M059J (cell line): Measurements from ENCODE around the gene HOXC12. TPM values are rescaled to one million over a fixed set of nuclear protein-coding genes. Genes with fewer than 3 reads are reported as not detected.

ENCODE experiments used
- DNase-seq: peaks from one replicate; pipeline ENCODE4 v3.0.0-alpha.2; 2012; ENCODE audit warnings: low read depth
- total RNA-seq: library from RNA; depleted of rRNA; stranded (reverse); fragments of >200 nt; shearing (Covaris generic); gene quantifications from 2 replicates; pipeline ENCODE4 v1.2.3, GENCODE V29; 2014

Gene HOXC12
- total RNA-seq, 1 experiment from 2014 or later: not detected

- no peak for DNase-seq
These were observed 29.4 kb downstream of the HOXC12 start for GRCh38 chr12:53983950-53984572.

- DNase-seq: peak; percentile 94
These were observed 30.4 kb downstream of the HOXC12 start, which contains the start of gene HOXC10 for GRCh38 chr12:53984901-53985691. HOXC10 (plus strand) TSS chr12:53985146; CDS start chr12:53985260, 114 bp downstream.

- DNase-seq: no peak
These were observed 30.9 kb downstream of the HOXC12 start for GRCh38 chr12:53985692-53985993.

- peak; percentile 69 for DNase-seq
These were observed 31.4 kb downstream of the HOXC12 start for GRCh38 chr12:53985994-53986685.

GRCh38 chr12:53986686-53987483 lies 32.2 kb downstream of the HOXC12 start:
- DNase-seq: no peak

GRCh38 chr12:53987787-53988230 lies 33.1 kb downstream of the HOXC12 start:
- DNase-seq: no peak

GRCh38 chr12:53988541-53989226 lies 34.0 kb downstream of the HOXC12 start:
- DNase-seq: no peak

- peak; percentile 86 for DNase-seq
These were observed 34.8 kb downstream of the HOXC12 start for GRCh38 chr12:53989227-53990113.

GRCh38 chr12:53990311-53991076 lies 35.8 kb downstream of the HOXC12 start:
- DNase-seq: peak; percentile 52

GRCh38 chr12:53991077-53991460 lies 36.4 kb downstream of the HOXC12 start:
- DNase-seq: peak; percentile 87

GRCh38 chr12:53992377-53992889 lies 37.7 kb downstream of the HOXC12 start:
- no peak for DNase-seq

- DNase-seq: no peak
These were observed 38.7 kb downstream of the HOXC12 start for GRCh38 chr12:53993162-53994008.

- DNase-seq: no peak
These were observed 39.2 kb downstream of the HOXC12 start for GRCh38 chr12:53994009-53994263.

- no peak for DNase-seq
These were observed 39.7 kb downstream of the HOXC12 start for GRCh38 chr12:53994264-53995001.

GRCh38 chr12:53995002-53995377 lies 40.3 kb downstream of the HOXC12 start:
- no peak for DNase-seq

- DNase-seq: no peak
These were observed 40.9 kb downstream of the HOXC12 start for GRCh38 chr12:53995378-53996239.
